Subcutaneous adipose tissue (tissue), 4 donors: ENCODE measurements around the gene CD52. TPM values are rescaled to one million over a fixed set of nuclear protein-coding genes. Genes with fewer than 3 reads are reported as not detected.

ENCODE experiments used
- CTCF ChIP-seq: fragments of 450-650 bp; IDR thresholded peaks from one replicate; pipeline ENCODE4 v1.5.1; 2016; ENCODE audit warnings: low read depth, mild to moderate bottlenecking, control low read depth, antibody characterized with exemption, moderate library complexity
- total RNA-seq, 4 donors: library from RNA; depleted of rRNA; stranded (reverse); fragments of >200 nt; gene quantifications; one replicate each; pipeline ENCODE4 v1.1.0, GENCODE V29; 2016

Gene CD52
- total RNA-seq, 4 donors from 2014 or later, result 4.7 to 719 (median 19.2) TPM

GRCh38 chr1:26356106-26356505 is 38.3 kb downstream of the CD52 start:
- TF ChIP-seq CTCF, result no peak

- no peak for TF ChIP-seq CTCF
Observed at GRCh38 chr1:26357121-26357602, 39.4 kb downstream of the CD52 start.

- TF ChIP-seq CTCF, result no peak
Observed at GRCh38 chr1:26358411-26359384, 40.9 kb downstream of the CD52 start.

GRCh38 chr1:26359981-26360806 is 42.4 kb downstream of the CD52 start:
- TF ChIP-seq CTCF, result no peak

GRCh38 chr1:26360807-26361604 is 43.2 kb downstream of the CD52 start:
- no peak for TF ChIP-seq CTCF

GRCh38 chr1:26361605-26362122 is 43.9 kb downstream of the CD52 start:
- TF ChIP-seq CTCF, result no peak
